ENCODE results near the gene PHTF2.
"Not testable (repeated sequence)": the region's sequence is repeated elsewhere in the genome, so short reads cannot be mapped to it uniquely, and the experiment has no call there.

Gene PHTF2

GRCh38 chr7:77866370-77866769, 67.8 kb downstream of the PHTF2 start:
- Histone ChIP-seq H3K9me3 (no peaks in the 10 kb centered on the region), H3K27me3 (no peaks in the 10 kb centered on the region), H3K36me3 (no peaks in the 10 kb centered on the region), H3K4me3 (ENCODE audit: low read depth in 1 of 2, low read length in 1 of 2) (no peak overlapping the region), H3K27ac (peak overlapping the region; percentile 33), H3K4me1 (ENCODE audit: control insufficient read depth in 1 of 2, insufficient read depth in 1 of 2, low read depth in 1 of 2, low read length in 1 of 2) (peaks cover 14 to 16% of the 10 kb centered on the region in 2 experiments)
- TF ChIP-seq, protein P1, sequence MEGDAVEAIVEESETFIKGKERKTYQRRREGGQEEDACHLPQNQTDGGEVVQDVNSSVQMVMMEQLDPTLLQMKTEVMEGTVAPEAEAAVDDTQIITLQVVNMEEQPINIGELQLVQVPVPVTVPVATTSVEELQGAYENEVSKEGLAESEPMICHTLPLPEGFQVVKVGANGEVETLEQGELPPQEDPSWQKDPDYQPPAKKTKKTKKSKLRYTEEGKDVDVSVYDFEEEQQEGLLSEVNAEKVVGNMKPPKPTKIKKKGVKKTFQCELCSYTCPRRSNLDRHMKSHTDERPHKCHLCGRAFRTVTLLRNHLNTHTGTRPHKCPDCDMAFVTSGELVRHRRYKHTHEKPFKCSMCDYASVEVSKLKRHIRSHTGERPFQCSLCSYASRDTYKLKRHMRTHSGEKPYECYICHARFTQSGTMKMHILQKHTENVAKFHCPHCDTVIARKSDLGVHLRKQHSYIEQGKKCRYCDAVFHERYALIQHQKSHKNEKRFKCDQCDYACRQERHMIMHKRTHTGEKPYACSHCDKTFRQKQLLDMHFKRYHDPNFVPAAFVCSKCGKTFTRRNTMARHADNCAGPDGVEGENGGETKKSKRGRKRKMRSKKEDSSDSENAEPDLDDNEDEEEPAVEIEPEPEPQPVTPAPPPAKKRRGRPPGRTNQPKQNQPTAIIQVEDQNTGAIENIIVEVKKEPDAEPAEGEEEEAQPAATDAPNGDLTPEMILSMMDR (IDR thresholded peaks at IDR 0.05): no peak

GRCh38 chr7:77866786-77867536, 68.4 kb downstream of the PHTF2 start:
- TF ChIP-seq, protein P1 (IDR thresholded peaks at IDR 0.05): no peak
- Histone ChIP-seq H3K9me3 (no peaks in the 10 kb centered on the region), H3K27ac (peak overlapping the region; percentile 28), H3K4me3 (ENCODE audit: low read depth in 1 of 2, low read length in 1 of 2) (no peak overlapping the region), H3K36me3 (no peaks in the 10 kb centered on the region), H3K4me1 (ENCODE audit: control insufficient read depth in 1 of 2, insufficient read depth in 1 of 2, low read depth in 1 of 2, low read length in 1 of 2) (peaks cover 14 to 16% of the 10 kb centered on the region in 2 experiments), H3K27me3 (no peaks in the 10 kb centered on the region)

- H3K27ac ChIP-seq: peak overlapping the region; percentile 28
- H3K4me3 ChIP-seq (ENCODE audit: low read depth in 1 of 2, low read length in 1 of 2): no peak overlapping the region
- TF ChIP-seq, protein P1 (IDR thresholded peaks at IDR 0.05): no peak
- H3K27me3 ChIP-seq: no peaks in the 10 kb centered on the region
- H3K4me1 ChIP-seq (ENCODE audit: control insufficient read depth in 1 of 2, insufficient read depth in 1 of 2, low read depth in 1 of 2, low read length in 1 of 2): peaks cover 14 to 16% of the 10 kb centered on the region in 2 experiments
- no peaks in the 10 kb centered on the region for H3K36me3 ChIP-seq
- H3K9me3 ChIP-seq: no peaks in the 10 kb centered on the region
These were observed 68.9 kb downstream of the PHTF2 start for GRCh38 chr7:77867537-77867865.

GRCh38 chr7:77872256-77872655, 73.7 kb downstream of the PHTF2 start:
- not testable (repeated sequence) for H3K27ac ChIP-seq; H3K9me3 ChIP-seq; H3K4me3 ChIP-seq (ENCODE audit: low read depth in 1 of 2, low read length in 1 of 2); H3K27me3 ChIP-seq; H3K36me3 ChIP-seq; H3K4me1 ChIP-seq (ENCODE audit: control insufficient read depth in 1 of 2, insufficient read depth in 1 of 2, low read depth in 1 of 2, low read length in 1 of 2)

- H3K36me3 ChIP-seq; H3K27me3 ChIP-seq; H3K4me1 ChIP-seq (ENCODE audit: control insufficient read depth in 1 of 2, insufficient read depth in 1 of 2, low read depth in 1 of 2, low read length in 1 of 2); H3K27ac ChIP-seq; H3K4me3 ChIP-seq (ENCODE audit: low read depth in 1 of 2, low read length in 1 of 2); H3K9me3 ChIP-seq: not testable (repeated sequence)
These were observed 75.1 kb downstream of the PHTF2 start for GRCh38 chr7:77873416-77874327.

DNA sequence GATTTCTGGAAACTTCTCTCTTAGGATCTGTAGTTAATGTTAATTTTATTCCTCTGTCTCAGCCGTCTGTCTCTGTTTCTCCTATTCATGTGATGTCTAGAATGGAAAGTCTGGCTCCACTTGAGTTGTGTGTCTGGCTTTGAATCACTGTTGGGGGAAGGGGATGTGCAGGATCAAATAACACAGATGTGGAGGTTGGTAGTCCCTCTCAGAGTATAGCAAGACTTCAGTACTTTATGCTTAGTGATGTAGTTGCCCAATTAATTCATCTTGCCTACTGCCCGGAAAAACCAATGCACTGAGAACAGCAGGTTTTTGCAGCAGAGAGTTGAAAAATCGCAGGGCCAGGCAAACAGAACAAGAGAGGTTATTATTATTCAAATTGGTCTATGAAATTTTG, 79.2 kb downstream of the PHTF2 start:
- Histone ChIP-seq H3K27ac (no peak overlapping the region), H3K9me3 (no peaks in the 10 kb centered on the region), H3K4me3 (ENCODE audit: low read depth in 1 of 2, low read length in 1 of 2) (no peak overlapping the region), H3K4me1 (ENCODE audit: control insufficient read depth in 1 of 2, insufficient read depth in 1 of 2, low read depth in 1 of 2, low read length in 1 of 2) (no peaks in the 10 kb centered on the region), H3K27me3 (no peaks in the 10 kb centered on the region), H3K36me3 (no peaks in the 10 kb centered on the region)
- TF ChIP-seq, protein P1 (IDR thresholded peaks at IDR 0.05): no peak
